H54 (cell line): Measurements from ENCODE around the gene PSME3IP1.
A peak's percentile ranks its signal among the peaks of the same experiment; 100 is the strongest.
"Not testable (repeated sequence)": the region's sequence is repeated elsewhere in the genome, so short reads cannot be mapped to it uniquely, and the experiment has no call there.

ENCODE experiments used
- DNase-seq: peaks from one replicate; pipeline ENCODE4 v3.0.0; 2011; ENCODE audit warnings: low spot score, mixed read lengths; ENCODE audit not compliant: insufficient read length
- FAIRE-seq: peaks from 3 replicates; lab custom pipeline; 2011; peaks lifted over from hg19 to GRCh38; lab: Jason Lieb, UNC
- POLR2A ChIP-seq: IDR thresholded peaks from 2 replicates; pipeline ENCODE4 v1.6.1; 2011; ENCODE audit warnings: low read depth, mild to moderate bottlenecking, low read length

PSME3IP1 gene

DNA sequence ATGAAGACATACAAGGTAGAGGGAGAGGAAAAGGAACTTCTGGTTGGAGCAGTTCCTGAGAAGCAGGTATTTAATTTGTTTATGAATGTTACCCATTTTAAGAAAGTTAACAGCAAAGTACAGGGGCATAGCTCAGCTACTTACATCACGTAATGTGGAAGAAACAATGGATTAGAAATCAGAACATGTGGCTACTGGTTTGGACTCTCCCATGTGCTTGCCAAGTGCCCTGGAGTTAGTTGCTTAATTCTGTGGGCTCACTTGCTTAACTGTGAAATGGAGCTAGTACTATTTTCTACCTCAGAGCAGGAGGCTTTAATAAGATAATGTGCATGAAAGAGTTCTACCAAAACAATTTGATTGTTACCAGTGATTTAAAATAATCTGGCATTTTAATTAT lies 27.6 kb upstream of the PSME3IP1 start:
- FAIRE-seq (no peak), DNase-seq (no peak)
- no peak for TF ChIP-seq POLR2A

DNA sequence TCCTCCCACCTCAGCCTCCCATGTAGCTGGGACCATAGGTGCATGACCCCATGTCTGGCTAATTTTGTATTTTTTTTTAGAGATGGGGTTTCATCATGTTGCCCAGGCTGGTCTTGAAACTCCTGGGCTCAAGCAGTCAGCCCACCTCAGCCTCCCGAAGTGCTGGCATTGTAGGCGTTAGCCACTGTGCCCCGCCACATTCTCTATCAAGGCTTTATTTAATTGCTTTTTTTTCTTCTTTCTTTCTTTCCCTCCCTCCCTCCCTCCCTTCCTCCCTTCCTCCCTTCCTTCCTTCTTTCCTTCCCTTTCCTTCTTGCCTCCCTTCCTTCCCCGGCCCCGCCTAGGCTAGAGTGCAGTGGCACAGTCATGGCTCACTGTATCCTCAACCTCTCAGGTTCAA lies 23.9 kb upstream of the PSME3IP1 start:
- no peak for DNase-seq
- no peak for TF ChIP-seq POLR2A
- FAIRE-seq: no peak

DNA sequence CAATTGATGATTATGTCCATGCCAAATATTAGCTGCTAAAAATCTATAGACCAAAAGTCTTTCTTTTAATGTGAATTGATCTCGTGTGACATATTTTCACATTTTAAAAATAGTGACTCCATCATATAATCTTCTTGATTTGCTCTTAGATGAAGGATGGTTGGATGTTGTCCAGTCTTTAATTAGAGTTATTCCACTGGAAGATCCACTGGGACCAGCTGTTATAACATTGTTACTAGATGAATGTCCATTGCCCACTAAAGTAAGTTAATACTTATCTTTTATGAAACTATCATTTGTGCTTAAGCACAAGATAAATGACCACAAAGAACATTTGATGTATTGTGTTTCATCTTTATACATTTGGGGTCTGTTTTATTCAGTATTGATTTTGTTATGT lies 23.1 kb upstream of the PSME3IP1 start:
- FAIRE-seq: no peak
- no peak for TF ChIP-seq POLR2A
- DNase-seq: no peak

DNA sequence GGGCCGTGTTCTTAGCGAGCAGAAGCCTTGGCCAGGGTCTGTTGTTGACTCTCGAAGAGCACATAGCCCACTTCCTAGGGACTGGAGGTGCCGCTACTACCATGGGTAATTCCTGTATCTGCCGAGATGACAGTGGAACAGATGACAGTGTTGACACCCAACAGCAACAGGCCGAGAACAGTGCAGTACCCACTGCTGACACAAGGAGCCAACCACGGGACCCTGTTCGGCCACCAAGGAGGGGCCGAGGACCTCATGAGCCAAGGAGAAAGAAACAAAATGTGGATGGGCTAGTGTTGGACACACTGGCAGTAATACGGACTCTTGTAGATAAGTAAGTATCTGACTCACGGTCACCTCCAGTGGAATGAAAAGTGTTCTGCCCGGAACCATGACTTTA lies 18.8 kb upstream of the PSME3IP1 start:
- TF ChIP-seq POLR2A: no peak
- FAIRE-seq: no peak

DNA sequence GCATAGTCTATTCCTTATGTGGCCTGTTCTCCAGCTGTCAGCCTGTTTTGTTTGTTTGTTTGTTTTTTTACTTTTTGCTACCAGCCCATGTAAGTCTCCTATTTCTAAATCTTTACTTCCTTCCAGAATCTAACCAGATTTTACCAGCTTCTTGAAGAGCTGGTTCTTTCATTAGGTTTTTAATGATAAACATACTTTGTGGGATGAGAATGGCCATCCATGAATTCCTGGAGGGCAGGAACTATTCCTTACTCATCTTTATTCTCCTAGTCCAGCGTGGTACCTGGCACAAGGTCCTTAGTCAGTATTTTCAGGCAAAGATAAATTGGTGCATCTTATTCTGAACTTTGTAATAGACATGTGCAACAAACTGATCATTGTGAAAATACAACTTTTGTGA lies 17.6 kb upstream of the PSME3IP1 start:
- FAIRE-seq (peak; percentile 6), DNase-seq (no peak)
- no peak for TF ChIP-seq POLR2A

More for the DNA sequence above, 18.8 kb upstream of the PSME3IP1 start:
- no peak for DNase-seq

DNA sequence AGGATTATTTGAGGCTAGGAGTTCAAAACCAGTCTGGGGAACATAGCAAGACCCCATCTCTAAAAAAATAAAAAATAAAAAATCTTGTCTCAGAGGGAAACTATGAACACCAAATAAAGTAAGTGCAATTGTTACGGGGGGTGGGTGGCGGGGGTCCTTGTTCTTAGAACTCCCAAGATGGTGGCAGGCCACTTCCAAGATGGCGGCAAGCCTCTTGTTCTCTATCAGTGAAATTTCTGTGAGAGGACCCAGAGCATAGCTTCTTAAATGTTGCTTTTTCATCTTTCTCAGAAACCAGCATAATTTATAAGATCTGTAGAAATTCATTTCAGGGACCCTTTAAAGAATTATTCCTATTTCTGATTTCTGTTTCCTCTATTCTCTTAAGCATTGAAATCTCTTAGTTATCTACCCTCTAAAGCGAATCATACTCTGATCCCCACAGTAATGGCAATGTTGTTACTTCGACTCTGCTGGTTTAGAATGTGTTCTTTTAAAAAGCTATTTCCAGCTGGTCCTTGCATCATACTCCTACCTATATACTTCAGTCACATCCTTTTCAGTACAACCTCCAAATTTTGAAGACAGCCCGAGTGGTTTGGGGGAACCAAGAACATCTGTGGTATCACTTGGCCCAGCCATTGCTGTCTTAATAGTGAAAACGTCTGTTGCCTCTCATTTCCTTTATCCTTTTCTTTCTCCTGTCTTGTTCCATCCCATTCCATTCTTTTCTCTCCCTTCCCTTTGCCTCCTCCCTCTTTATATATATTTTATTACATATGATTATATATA lies 16.5 kb upstream of the PSME3IP1 start:
- no peak for DNase-seq
- no peak for TF ChIP-seq POLR2A
- no peak for FAIRE-seq

DNA sequence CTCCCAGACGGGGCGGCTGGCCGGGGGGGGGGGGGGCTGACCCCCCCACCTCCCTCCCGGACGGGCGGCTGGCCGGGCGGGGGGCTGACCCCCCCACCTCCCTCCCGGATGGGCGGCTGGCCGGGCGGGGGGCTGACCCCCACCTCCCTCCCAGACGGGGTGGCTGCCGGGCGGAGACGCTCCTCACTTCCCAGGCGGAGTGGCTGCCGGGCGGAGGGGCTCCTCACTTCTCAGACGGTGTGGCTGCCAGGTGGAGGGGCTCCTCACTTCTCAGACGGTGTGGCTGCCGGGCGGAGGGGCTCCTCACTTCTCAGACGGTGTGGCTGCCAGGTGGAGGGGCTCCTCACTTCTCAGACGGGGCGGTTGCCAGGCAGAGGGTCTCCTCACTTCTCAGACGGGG lies 15.1 kb upstream of the PSME3IP1 start:
- not testable (repeated sequence) for DNase-seq, FAIRE-seq

DNA sequence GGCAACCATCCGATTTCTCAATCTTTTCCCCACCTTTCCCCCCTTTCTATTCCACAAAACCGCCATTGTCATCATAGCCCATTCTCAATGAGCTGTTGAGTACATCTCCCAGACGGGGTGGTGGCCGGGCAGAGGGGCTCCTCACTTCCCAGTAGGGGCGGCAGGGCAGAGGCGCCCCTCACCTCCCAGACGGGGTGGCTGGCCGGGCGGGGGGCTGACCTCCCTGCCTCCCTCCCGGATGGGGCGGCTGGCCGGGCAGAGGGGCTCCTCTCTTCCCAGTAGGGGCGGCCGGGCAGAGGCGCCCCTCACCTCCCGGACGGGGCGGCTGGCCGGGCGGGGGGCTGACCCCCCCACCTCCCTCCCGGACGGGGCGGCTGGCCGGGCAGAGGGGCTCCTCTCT lies 14.5 kb upstream of the PSME3IP1 start:
- DNase-seq, FAIRE-seq: not testable (repeated sequence)

DNA sequence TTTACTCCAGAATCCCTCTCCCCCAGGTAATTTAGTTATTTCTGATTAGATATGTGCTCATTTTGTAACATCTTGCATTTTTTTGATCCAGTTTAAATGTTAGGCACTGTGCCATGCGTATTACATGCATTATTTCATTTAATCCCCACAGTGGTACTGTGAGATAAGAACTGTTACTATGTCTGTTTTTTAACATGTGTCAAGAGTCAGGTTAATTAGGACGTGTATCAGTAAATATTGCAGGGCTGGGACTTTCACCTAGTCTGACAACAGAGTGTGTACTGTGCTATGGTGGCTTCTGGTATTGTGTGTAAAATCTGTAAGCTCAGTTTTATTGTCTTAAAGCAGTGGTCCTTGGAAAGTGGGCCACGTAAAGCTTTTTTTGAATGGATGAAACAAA lies 10.9 kb upstream of the PSME3IP1 start:
- no peak for DNase-seq
- TF ChIP-seq POLR2A: no peak
- FAIRE-seq: no peak

DNA sequence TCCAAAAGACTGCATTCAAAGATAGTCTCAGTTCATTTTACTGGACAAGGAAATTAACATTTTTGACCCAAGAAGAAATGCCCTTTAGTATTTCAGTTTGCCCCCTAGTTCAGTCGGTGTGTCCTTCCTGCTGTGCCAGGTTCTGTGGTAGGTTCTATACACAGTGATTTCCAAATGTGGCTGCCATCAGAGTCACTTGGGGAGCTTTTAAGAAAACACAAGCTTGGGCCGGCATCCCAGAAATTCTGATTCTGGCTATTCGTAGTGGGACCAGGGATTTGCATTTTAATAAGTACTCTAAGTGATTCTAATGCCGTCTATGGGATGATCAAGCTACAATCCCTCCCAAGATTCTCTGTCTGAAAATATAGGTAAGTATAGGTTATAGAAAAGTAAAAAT lies 10.4 kb upstream of the PSME3IP1 start:
- DNase-seq (no peak), FAIRE-seq (no peak)
- TF ChIP-seq POLR2A: no peak

DNA sequence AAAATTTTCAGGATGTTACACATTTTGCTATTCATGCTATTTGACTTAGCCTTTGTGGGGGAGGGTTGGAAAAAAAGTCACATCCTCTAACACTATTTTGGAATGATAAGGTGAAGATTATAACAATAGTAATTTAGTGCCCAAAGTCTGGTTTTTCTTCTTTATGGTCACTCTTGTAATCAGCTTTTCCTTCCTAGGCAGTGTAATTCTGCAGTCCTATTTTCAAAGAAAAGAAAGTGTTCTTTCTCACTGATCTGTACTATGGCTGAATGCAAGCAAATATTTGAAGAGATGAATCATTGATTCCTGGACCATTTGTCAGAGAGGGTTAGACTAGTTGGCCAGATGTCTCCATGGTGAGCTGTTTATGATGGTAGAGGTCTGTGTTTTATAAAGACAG lies 8.7 kb upstream of the PSME3IP1 start:
- FAIRE-seq (peak; percentile 100), DNase-seq (peak; percentile 57)
- no peak for TF ChIP-seq POLR2A

DNA sequence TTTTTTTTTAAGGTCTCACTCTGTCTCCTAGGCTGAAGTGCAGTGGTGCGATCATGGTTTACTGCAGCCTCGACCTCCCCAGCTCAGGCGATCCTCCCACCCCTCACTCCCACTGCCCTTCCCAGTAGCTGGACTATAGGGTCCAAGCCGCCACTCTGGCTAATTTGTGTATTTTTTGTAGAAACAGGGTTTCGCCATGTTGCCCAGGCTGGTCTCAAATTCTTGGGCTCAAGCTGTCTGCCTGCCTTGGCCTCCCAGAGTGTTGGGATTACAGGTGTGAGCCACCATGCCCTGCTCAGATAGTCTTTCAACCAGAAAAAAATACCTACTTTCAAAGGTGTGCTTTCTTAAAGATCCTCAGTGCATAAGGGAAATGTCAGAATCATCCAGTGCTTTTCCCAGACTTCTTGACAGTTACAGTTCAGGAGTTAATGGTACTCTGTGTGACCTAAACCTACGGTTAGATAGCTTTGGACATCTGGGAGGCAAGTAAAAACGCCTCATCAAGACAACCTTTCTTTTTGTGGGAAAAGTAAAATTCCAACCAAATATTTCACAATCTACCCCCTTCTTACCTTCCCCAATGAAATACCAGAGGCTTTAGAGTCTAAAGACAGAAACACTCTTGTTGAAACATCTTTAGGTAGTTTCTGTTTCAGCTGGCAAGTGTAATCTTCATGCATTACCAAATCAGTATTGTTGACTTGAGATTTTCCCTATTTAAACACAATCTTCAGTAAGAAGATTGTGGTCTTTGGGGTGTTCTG lies 7.1 kb upstream of the PSME3IP1 start:
- FAIRE-seq (peak; percentile 70), DNase-seq (no peak)
- TF ChIP-seq POLR2A: no peak

DNA sequence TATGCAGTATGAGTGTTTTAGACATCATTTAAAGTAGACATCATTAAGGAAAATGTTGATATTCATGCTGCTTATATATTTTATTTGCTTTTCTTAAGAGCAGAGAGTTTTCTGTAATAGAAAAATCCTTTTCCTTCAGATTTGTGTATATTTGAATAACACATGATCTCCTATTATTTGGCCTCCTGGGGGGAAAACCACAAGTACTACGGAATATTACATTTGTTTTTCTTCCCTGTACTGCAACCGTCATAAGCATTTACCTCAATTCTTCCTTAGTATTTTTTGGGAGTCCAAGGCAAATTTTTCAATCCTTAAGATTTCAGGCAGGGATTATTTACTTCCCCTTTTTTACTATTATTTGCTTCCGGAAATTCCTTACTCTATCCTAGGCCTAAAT lies 6.3 kb upstream of the PSME3IP1 start:
- no peak for TF ChIP-seq POLR2A
- no peak for DNase-seq
- no peak for FAIRE-seq

DNA sequence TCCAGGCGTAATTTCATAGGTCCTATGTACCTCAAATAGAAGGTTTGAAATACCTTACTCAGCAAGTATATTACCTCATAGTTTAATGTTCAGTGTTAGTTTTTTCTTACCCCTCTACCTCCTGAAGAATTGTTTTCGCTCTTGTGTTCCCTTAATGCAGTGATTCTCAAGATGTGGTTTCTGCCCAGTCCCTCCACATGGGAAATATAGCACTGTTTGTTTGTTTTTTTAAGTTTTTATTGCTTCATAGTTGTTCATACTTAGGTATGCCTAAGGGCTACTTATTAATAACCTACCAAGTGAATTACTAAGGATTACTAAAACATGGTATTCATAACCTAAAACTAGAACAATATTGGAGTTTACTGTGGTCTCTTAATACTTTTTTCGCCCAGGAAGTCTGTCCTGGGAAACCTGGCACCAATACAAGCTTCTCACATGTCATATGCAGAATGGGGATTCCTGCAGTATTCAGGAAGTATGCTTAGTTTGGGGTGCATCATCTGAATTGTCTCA lies 5.3 kb upstream of the PSME3IP1 start:
- FAIRE-seq (peak; percentile 36), DNase-seq (no peak)

DNA sequence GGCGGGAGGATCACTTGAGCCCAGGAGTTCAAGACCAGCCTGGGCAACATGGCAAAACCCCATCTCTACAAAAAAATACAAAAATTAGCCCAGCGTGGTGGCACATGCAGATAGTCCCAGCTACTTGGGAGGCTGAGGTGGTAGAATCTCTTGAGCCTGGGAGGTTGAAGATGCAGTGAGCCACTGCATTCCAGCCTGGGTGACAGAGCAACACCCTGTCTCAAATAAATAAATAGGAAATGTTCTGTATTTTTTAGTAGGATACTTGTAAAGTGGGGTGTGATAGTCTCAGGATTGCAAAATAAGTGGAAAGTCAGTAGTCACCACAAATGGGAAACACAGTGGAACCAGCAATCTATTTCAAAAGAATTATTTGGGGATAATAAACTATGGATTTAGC lies 4.3 kb upstream of the PSME3IP1 start:
- FAIRE-seq (no peak), DNase-seq (no peak)
- no peak for TF ChIP-seq POLR2A

More for the DNA sequence above, 5.3 kb upstream of the PSME3IP1 start:
- no peak for TF ChIP-seq POLR2A

DNA sequence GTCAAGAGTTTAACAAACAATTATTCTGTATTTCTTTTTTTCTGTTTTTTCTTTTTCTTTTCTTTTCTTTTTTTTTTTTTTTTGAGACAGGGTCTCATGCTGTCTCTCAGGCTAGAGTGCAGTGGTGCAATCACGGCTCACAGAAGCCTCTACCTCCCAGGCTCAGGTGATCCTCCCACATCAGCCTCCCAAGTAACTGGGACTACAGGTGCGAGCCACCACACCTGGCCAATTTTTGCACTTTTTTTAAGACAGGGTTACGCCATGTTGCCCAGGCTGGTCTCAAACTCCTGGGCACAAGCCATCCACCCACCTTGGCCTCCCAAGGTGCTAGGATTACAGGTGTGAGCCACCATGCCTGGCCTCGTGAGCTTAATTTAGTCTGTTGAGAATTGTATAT lies 3.7 kb upstream of the PSME3IP1 start:
- FAIRE-seq: not testable (repeated sequence)

More for the DNA sequence above, 3.7 kb upstream of the PSME3IP1 start:
- DNase-seq: not testable (repeated sequence)
